SK-N-SH (cell line): Measurements from ENCODE around the gene MPV17L2. TPM values are rescaled to one million over a fixed set of nuclear protein-coding genes. Genes with fewer than 3 reads are reported as not detected.

Source experiments
- CTCF ChIA-PET: fragments of 300-600, 350-600 bp; formaldehyde crosslinking; extraction: SDS; loops from one replicate; lab custom pipeline; 2021; lab: Yijun Ruan, JAX
- POLR2A ChIA-PET: fragments of 350-600 bp; sonication (Branson Sonifier 250); formaldehyde crosslinking; extraction: SDS; loops from one replicate; lab custom pipeline; 2020; ENCODE audit warnings: antibody characterized with exemption, inconsistent platforms; lab: Yijun Ruan, JAX
- DNase-seq: peaks from one replicate; pipeline ENCODE4 v3.0.0; 2012
- H2AFZ ChIP-seq: fragments of 200-600 bp; sonication (generic); 2 replicates; pipeline ENCODE4 v1.8.1; 2016; ENCODE audit warnings: antibody characterized with exemption, mild to moderate bottlenecking, low read depth
- H3F3A ChIP-seq: fragments of 200-600 bp; sonication (generic); replicated peaks from 2 replicates; pipeline ENCODE3; 2016; ENCODE audit warnings: antibody characterized with exemption, mild to moderate bottlenecking; ENCODE audit not compliant: insufficient read depth
- H3K27ac ChIP-seq, 2 experiments: fragments of 200-500 bp in 1 of 2; fragments of 200-600 bp in 1 of 2; sonication (Bioruptor generic) in 1 of 2; sonication (generic), shearing (Covaris generic) in 1 of 2; 2 replicates each; pipeline versions ENCODE4 v1.5.1 to v1.6.1; 2014 to 2016; ENCODE audit warnings: low read depth in 2 of 2, inconsistent platforms in 1 of 2, low read length in 1 of 2, mild to moderate bottlenecking in 1 of 2, mixed read lengths in 1 of 2
- H3K27me3 ChIP-seq: fragments of 200-600 bp; sonication (generic), shearing (Covaris generic); 2 replicates; pipeline ENCODE4 v1.6.1; 2016; ENCODE audit warnings: mixed run types; ENCODE audit not compliant: insufficient read depth
- H3K36me3 ChIP-seq, 2 experiments: fragments of 200-500 bp in 1 of 2; fragments of 200-600 bp in 1 of 2; sonication (Bioruptor generic) in 1 of 2; sonication (generic) in 1 of 2; replicated peaks in 1 of 2; 2 replicates each; pipeline versions ENCODE3 to v1.5.1; 2014 to 2016; ENCODE audit warnings: low read length in 1 of 2, mild to moderate bottlenecking in 1 of 2; ENCODE audit not compliant: insufficient read depth in 2 of 2, control insufficient read depth in 1 of 2
- H3K4me1 ChIP-seq, 2 experiments: fragments of 200-500 bp in 1 of 2; fragments of 200-600 bp in 1 of 2; sonication (Bioruptor generic) in 1 of 2; sonication (generic), shearing (Covaris generic) in 1 of 2; 2 replicates each; pipeline versions ENCODE4 v1.5.1 to v1.6.1; 2014 to 2016; ENCODE audit warnings: low read depth in 1 of 2, low read length in 1 of 2, mixed run types in 1 of 2; ENCODE audit not compliant: insufficient read depth in 2 of 2, control insufficient read depth in 1 of 2
- H3K4me2 ChIP-seq: fragments of 200-600 bp; sonication (generic), shearing (Covaris generic); 2 replicates; pipeline ENCODE4 v1.6.1; 2017; ENCODE audit warnings: mixed run types
- H3K4me3 ChIP-seq, 2 experiments: fragments of 200-500 bp in 1 of 2; fragments of 200-600 bp in 1 of 2; sonication (Bioruptor generic) in 1 of 2; sonication (generic), shearing (Covaris generic) in 1 of 2; 2 replicates each; pipeline versions ENCODE4 v1.5.1 to v1.8.1; 2014 to 2016; ENCODE audit warnings: low read depth in 2 of 2, inconsistent platforms in 1 of 2, low read length in 1 of 2, mild to moderate bottlenecking in 1 of 2, mixed read lengths in 1 of 2, moderate library complexity in 1 of 2
- H3K79me2 ChIP-seq: fragments of 200-600 bp; sonication (generic); 2 replicates; pipeline ENCODE4 v1.8.1; 2017; ENCODE audit warnings: mild to moderate bottlenecking; ENCODE audit not compliant: insufficient read depth
- H3K9ac ChIP-seq: fragments of 200-600 bp; sonication (generic); 2 replicates; pipeline ENCODE4 v1.6.1; 2017; ENCODE audit warnings: mixed run types
- H3K9me2 ChIP-seq: fragments of 200-600 bp; sonication (generic); 2 replicates; pipeline ENCODE4 v1.6.1; 2017; ENCODE audit warnings: mixed run types
- H3K9me3 ChIP-seq: fragments of 200-600 bp; sonication (generic); 2 replicates; pipeline ENCODE4 v1.6.1; 2017; ENCODE audit warnings: mixed run types, mild to moderate bottlenecking, moderate library complexity
- H4K20me1 ChIP-seq: fragments of 200-600 bp; sonication (generic); 2 replicates; pipeline ENCODE4 v1.6.1; 2017; ENCODE audit warnings: mild to moderate bottlenecking, mixed run types; ENCODE audit not compliant: insufficient read depth
- ELF1 ChIP-seq: IDR thresholded peaks from 2 replicates; pipeline ENCODE4 v1.4.0; 2012
- EZH2phosphoT487 ChIP-seq: fragments of 200-600 bp; sonication (generic); IDR thresholded peaks from 2 replicates; pipeline ENCODE4 v1.6.1; 2017; ENCODE audit warnings: low read depth, mixed run types, mild to moderate bottlenecking, antibody characterized with exemption, moderate library complexity, borderline replicate concordance
- FOXJ3 ChIP-seq: sonication (generic); formaldehyde crosslinking; IDR thresholded peaks from 2 replicates; pipeline ENCODE4 v1.5.1; 2020; ENCODE audit warnings: mild to moderate bottlenecking, missing genetic modification reagents
- RCOR1 ChIP-seq: fragments of 150-350 bp; IDR thresholded peaks from 2 replicates; pipeline ENCODE4 v1.6.1; 2017; ENCODE audit warnings: antibody characterized with exemption, low read length
- RFX5 ChIP-seq: IDR thresholded peaks from 2 replicates; pipeline ENCODE4 v1.6.1; 2012; ENCODE audit warnings: mild to moderate bottlenecking, improper control_type of control experiment, low read length
- RXRA ChIP-seq: IDR thresholded peaks from 2 replicates; pipeline ENCODE4 v1.4.0; 2012; ENCODE audit warnings: low read depth, mild to moderate bottlenecking, borderline replicate concordance
- SMC3 ChIP-seq: IDR thresholded peaks from 2 replicates; pipeline ENCODE4 v1.6.1; 2012; ENCODE audit warnings: low read depth, low read length, improper control_type of control experiment
- TAF1 ChIP-seq: IDR thresholded peaks from 2 replicates; pipeline ENCODE4 v1.6.1; 2012; ENCODE audit warnings: low read depth, mild to moderate bottlenecking, low read length, moderate library complexity, borderline replicate concordance
- TCF12 ChIP-seq: IDR thresholded peaks from 2 replicates; pipeline ENCODE4 v1.4.0; 2012
- YY1 ChIP-seq: IDR thresholded peaks from 2 replicates; pipeline ENCODE4 v1.4.0; 2012; ENCODE audit warnings: low read depth, mild to moderate bottlenecking
- WGBS: methylation state at CpG from one replicate; pipeline ENCODE4 v1.1.6; 2017; ENCODE audit warnings: low lambda C conversion rate; 5-methylcytosine and 5-hydroxymethylcytosine counted together
- polyA plus RNA-seq, 3 experiments: library from polyadenylated mRNA; depleted of rRNA; stranded (reverse); fragments of >200 nt; gene quantifications; 2 replicates each; pipeline ENCODE4 v1.2.3, GENCODE V29; 2012

The MPV17L2 gene
- polyA plus RNA-seq, 1 of the 3 experiments (the other 2 are of a cell fraction) = 17.5 TPM

DNA sequence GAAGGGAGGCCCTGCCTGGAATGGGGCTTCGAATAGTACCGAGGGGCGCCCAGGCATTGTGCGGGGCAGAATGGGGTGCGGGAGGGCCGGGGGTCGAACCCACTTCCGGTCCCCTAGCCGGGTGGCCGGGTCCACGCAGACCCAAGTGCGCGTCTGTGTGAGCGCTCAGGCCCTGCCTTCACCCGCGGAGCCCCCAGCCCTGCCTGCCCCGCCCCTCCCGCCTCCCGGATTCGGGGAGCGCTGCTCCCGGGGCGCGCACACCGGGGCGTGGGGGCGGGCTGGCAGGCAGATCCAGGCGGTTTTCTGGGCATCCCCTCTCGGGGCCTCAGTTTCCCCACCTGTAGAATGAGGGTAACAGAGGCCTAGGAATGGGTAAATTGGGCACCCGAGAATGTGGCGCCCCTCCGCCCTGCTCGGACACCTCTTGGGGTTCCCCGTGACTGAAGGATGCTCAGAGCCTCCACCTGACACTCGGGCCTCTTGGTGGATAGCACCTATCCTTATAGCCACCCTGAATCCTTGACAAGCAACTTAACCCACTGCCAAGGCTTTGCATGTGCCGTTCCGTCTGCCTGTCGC lies 39.4 kb upstream of the MPV17L2 start:
- CTCF ChIA-PET = interaction anchor here (1.0 to 2.6 kb wide), 3 partner anchors 14 to 41 kb away, joined by 3 to 11 read pairs (median 7); no protein-coding TSS in a partner anchor
- H3K27me3 ChIP-seq = no peaks in the 10 kb centered on the region
- peaks cover 45% of the 10 kb centered on the region for H3K79me2 ChIP-seq
- POLR2A ChIA-PET = no interaction called here
- no peaks in the 10 kb centered on the region for H3K9me2 ChIP-seq
- WGBS = 3% methylated on average over 8 of the region's 38 CpGs
- peak; percentile 59 for DNase-seq
- H3K4me2 ChIP-seq = peak overlapping the region; percentile 97
- H3K27ac ChIP-seq = peak overlapping the region; percentile 85 to 98
- H3K4me1 ChIP-seq = peaks cover 17 to 46% of the 10 kb centered on the region in 2 experiments; a peak in 2 of 4 replicates
- H3K4me3 ChIP-seq = peak overlapping the region; percentile 89 to 93
- TF ChIP-seq RFX5 (no peak), FOXJ3 (no peak), EZH2phosphoT487 (no peak)
- peaks cover 19% of the 10 kb centered on the region for H3F3A ChIP-seq
- H3K36me3 ChIP-seq = peaks cover 0 to 20% of the 10 kb centered on the region in 2 experiments
- H2AFZ ChIP-seq = peak overlapping the region; percentile 68
- H3K9ac ChIP-seq = peak overlapping the region; percentile 94
- H3K9me3 ChIP-seq = no peaks in the 10 kb centered on the region
- H4K20me1 ChIP-seq = peaks cover 5% of the 10 kb centered on the region; the same call in 1 of the 2 replicates

DNA sequence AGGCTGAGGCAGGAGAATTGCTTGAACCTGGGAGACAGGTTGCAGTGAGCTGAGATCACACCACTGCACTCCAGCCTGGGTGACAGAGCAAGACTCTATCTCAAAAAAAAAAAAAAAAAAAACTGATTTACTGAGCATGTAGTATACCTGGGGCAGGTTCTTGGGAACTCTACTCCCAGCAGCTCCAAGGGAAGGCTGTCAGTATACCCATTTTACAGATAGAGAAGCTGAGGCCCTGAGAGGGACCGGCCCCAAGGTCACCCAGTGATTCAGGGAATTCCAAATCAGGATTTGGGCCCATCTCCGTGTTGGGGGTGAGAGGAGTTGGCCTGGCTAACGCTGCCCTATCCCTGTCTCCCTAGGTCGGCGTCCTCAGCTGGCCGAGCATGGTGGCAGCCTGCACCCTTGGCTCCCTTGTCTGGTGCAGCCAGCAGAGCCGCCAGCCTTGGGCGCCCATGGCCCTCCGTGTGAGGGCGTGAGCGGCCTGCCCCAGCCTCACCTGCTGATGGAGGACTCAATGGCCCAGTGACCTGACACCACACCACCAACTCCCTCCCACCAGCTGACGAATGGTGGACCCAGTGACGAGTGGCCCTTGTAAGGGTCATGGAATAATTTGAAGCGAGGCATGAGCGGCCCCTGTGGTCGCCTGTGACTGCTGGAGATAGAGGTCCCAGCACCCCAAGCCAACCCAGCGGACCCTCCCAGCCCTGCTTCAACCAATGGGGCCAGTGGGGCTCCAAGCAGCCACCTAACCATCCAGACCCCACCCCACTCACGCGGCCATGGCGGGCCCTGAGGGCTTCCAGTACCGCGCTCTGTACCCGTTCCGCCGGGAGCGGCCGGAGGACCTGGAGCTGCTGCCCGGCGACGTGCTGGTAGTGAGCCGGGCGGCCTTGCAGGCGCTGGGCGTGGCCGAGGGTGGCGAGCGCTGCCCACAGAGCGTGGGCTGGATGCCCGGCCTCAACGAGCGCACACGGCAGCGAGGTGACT lies 37.6 kb upstream of the MPV17L2 start:
- Histone ChIP-seq H3K4me1 (peaks cover 17 to 50% of the 10 kb centered on the region in 2 experiments; a peak in 2 of 4 replicates), H3K4me2 (peak overlapping the region; percentile 97; the same call in 1 of the 2 replicates), H3F3A (peaks cover 29% of the 10 kb centered on the region), H3K27ac (peak overlapping the region in 1 of 2 experiments; percentile 99; a peak in 2 of 4 replicates), H2AFZ (no peak overlapping the region), H3K27me3 (no peaks in the 10 kb centered on the region)
- TF ChIP-seq RCOR1 (no peak), SMC3 (no peak), RXRA (no peak), RFX5 (no peak), YY1 (no peak), TAF1 (no peak), ELF1 (no peak), TCF12 (no peak)
- TF ChIP-seq, all 33 proteins: peak for 0
- ChIA-PET POLR2A (no interaction called here), CTCF (interaction anchor here (0.5 to 1.9 kb wide), 2 partner anchors 13 to 14 kb away, joined by 3 to 5 read pairs; no protein-coding TSS in a partner anchor)
- Histone ChIP-seq H3K9me3 (no peaks in the 10 kb centered on the region), H3K9ac (no peak overlapping the region), H3K9me2 (no peaks in the 10 kb centered on the region), H4K20me1 (peaks cover 5% of the 10 kb centered on the region; the same call in 1 of the 2 replicates), H3K79me2 (peaks cover 45% of the 10 kb centered on the region), H3K4me3 (no peak overlapping the region), H3K36me3 (peaks cover 0 to 20% of the 10 kb centered on the region in 2 experiments)
- no peak for DNase-seq
- 97% methylated on average over 28 of the region's 43 CpGs for WGBS
